Stimulated activated CD4-positive, alpha-beta T cell treated with anti-CD3 and anti-CD28 coated beads, Interleukin-2, amount 100 ng/mL, for 48 hours (primary cell): ENCODE data around the gene CEMIP.

Experiments used
- DNase-seq, 2 donors: peaks; one replicate each; pipeline ENCODE4 v3.0.0-alpha.2; 2020

CEMIP gene

DNA sequence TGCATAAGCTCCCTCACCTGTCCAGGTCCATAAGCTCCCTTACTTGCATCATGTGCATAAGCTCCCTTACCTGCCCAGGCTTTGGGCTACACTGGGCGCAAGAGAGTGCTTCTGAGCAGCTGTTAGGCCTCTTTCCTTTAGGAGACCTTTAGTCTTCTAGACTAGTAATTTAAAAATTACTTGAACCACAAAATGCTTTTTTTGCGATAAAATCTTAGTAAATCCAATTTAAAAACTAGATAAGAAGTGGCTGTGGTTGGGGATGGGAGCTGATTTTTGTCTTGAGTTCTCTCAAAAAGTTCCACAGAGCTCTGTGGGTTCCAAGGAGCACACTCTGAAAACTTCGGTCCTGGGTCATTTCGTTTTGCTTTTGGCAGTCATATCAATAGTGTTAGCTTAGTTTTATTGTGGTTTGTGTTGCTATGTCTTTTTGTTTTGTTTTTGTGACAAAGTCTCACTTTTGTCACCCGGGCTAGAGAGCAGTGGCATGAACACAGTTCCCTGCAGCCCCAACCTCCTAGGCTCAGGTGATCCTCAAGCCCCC lies 6.7 kb downstream of the CEMIP start:
- no peak for DNase-seq

- no peak for DNase-seq
These were observed 8.1 kb downstream of the CEMIP start for GRCh38 chr15:80787316-80787715.

GRCh38 chr15:80788536-80788935 lies 9.4 kb downstream of the CEMIP start:
- no peak for DNase-seq

- no peak for DNase-seq
These were observed 10.1 kb downstream of the CEMIP start for GRCh38 chr15:80789296-80789695.

DNA sequence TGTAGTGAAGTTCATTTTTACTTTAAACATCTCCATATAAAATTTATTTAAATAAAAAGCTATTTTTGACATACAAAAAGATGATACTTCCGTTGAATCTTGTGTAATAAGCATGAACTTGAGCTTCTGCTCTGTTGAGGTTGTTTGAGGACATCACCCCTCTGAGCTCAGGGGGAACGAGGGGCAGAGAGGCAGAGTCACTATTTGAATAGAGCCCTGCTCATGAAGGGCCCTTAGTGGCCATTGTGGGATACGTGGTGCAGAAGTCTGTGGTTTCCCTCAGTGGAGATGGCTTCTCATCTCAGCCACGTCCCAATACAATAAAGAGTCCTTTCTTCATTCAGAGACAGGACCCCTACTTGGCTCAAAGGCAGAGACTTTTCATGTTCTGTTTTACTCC lies 10.6 kb downstream of the CEMIP start:
- no peak for DNase-seq

DNA sequence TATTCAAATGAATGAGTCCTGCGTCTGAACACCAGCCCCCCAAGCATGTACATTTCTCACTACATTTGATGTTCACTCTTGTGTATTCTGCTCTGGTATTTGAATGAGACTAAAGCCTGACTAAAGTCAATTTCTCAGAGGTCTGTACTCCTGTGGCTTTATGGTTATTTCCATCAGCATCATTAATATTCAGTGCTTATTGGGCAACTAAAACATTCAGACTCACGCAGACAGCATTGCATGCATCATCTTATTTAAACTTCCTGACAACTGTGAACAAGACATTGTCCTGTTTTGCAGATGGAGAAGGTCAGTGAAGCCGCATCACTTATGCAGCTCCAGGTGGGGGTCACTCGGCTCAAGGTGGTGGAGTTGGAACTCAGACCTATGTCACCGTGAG lies 11.1 kb downstream of the CEMIP start:
- DNase-seq, result no peak

DNA sequence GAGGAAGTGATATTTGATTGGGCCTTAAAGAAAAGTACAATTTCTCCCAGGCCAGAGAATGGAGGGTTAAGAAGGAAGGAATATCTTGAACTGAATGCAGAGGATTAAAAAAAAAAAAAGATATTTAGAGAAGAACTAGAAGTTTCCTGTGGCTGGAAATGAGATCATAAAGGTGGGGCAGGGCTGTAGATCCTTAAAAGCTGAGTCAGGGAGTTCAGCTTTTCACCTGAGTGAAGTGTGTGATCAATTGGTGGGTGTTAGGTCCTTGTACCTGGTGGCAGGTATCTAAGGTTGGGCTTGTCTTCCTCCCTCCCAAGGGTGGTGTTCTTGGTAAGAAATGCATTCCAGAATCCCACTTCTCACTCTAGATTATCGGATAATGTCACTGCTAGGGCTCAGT lies 11.8 kb downstream of the CEMIP start:
- DNase-seq, result no peak

GRCh38 chr15:80796407-80796806 lies 17.2 kb downstream of the CEMIP start:
- no peak for DNase-seq

DNA sequence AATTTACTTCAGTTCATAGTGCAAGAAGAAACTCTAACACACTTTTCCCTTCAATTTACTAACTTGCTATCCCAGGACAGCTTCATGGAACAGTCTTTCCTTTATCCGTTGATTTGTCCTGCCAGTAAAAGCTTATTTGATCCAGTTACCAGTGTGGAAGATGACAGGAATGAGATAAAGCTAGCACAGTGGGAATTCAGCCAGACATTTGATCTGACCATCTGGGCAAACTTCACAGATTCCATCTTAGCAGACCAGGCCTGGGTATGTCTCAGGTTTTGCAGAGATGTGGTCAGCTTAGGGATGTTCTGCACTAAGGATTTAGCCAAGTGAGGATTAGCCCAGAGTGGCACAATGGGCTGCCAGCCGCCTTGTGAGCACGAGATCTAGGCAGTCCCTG lies 19.7 kb downstream of the CEMIP start:
- no peak for DNase-seq

- no peak for DNase-seq
These were observed 20.9 kb downstream of the CEMIP start for GRCh38 chr15:80800067-80800466.

- no peak for DNase-seq
These were observed 22.9 kb downstream of the CEMIP start for GRCh38 chr15:80801891-80802680.

DNA sequence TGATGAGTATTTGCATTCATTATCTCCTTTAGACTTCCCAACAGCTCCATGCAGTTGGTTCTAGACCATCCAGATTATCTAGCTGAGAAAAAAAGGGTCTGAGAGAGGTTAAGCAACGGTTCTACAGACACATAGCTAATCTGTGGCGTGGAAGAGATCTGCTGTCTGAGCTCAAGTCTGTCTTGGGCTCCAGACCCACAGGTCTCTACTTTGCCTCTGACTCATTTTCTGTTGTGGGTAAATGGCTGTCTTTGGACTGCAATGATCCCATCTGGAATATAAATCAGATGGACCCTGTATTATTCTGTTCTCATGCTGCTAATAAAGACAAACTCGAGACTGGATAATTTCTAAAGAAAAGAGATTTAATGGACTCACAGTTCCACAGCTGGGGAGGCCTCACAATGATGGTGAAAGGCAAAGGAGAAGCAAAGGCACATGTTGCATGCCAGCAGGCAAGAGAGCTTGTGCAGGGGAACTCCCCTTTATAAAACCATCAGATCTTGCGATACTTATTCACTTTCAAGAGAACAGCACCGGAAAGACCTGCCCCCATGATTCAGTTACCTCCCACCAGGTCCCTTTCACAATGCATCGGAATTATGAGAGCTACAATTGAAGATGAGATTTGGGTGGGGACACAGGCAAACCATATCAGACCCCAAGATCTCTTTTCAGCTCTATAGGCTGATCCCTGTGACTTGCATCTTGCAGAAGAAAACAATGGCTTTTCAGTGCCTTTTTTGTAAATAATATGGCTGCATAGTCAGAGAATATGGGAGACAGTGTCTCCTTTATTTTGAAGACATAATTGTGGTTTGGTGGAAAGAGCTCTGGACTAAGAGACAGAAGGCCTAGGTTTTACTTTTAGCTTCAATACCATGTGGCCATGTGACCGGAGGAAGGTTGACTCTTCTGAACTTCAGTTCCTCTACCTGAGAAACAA lies 24.7 kb downstream of the CEMIP start:
- DNase-seq, result peak; percentile 13 to 27

DNA sequence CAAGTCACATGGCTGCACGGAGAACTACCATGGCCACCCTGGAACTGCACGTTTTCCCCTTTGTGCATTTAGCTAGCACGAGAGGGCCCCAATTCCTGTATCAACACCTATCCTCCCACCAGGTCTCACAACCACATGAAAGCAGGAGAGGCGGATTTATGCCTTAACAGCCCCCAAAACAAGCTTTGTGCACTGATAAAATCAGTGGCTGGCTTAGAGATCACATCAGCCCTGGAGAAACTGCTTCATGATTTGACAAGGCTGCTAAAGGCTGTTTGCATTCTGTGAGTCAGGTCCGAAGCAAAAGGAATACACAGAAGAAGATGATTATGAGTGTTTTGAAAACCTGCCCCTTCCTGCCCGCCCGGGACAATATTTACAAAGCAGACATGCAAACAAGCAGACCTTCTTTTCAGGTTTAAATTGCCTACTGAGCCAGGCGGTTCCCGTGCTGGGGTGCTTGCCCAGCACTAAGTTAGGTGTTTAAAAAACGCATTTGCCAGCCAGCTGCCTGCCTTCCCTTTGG lies 25.9 kb downstream of the CEMIP start:
- peak in 1 of 2 donors; percentile 13 for DNase-seq

DNA sequence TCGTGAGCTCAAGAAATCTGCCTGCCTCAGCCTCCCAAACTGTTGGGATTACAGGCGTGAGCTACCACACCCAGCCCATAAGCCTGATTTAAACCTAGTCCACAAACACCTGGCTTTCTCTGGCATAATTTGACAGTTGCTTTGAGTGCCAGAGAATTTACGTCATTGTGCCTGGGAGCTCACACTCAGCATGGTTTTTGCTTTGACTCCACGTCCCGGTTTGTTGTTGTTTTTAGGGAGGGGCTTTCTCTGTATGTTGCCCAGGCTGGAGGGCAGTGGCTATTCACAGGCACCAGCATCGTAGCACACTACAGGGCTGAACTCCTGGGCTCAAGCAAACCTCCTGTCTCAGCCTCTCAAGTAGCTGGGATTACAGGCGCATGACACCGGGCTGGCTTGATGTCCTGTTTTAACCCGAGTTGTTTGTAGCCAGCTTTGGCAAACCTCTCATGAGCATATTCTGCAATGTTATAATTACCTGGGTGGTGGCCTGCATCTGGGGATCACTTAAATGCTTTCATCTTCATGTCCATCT lies 32.7 kb downstream of the CEMIP start:
- DNase-seq, result no peak

GRCh38 chr15:80815106-80815505 lies 35.9 kb downstream of the CEMIP start:
- DNase-seq, result no peak

DNA sequence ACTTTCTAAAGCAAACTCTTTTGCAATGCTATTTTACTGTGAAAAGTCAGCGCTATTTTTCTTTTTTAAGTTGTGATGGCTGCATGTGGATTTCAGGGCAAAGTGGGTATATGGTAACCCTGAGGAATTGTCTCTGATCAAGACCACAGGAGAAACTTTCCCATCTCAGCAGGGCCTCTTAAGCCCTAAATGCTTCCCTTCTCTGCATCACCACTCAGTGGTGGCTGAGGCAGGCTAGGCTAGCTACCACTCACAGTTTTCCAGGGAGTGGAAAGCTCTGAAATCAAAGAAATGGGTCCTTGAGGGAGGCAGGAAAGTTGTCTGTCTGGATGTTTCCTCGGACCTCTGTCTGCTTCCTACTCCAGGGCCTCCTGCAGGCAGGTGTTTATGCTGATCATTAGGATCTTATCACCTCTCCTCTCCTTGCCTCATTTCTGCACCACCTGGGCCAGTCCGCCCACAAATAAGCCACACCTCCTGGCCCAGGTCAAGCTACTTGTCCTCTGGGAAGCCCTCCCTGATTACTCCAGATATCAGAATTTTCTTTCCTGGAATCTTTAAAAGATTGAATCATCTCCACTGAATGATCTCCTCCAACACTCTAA lies 37.0 kb downstream of the CEMIP start:
- DNase-seq, result no peak

GRCh38 chr15:80816936-80817335 lies 37.8 kb downstream of the CEMIP start:
- no peak for DNase-seq

DNA sequence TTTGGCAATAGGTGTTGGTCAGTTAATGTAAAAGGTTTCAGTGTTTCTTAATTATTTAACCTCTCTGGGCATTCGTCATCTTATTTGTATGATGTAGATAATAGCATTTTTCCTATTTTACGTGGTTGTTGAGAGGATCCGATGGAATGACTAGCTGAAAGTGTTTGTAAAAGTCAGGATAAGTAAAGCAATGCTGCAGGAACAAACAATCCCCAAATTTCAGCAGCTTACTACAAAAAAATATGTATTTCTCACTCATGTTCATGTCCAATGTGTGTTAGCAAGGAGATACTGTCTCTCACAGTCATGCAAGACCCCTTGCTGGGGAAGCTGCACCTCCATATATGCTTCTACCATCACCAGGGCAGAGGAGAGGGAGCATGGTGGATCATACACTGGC lies 38.7 kb downstream of the CEMIP start:
- DNase-seq, result no peak

- DNase-seq, result no peak
These were observed 39.8 kb downstream of the CEMIP start for GRCh38 chr15:80819001-80819400.

GRCh38 chr15:80820092-80820491 lies 40.9 kb downstream of the CEMIP start:
- no peak for DNase-seq

GRCh38 chr15:80822256-80822655 lies 43.1 kb downstream of the CEMIP start:
- DNase-seq, result no peak

DNA sequence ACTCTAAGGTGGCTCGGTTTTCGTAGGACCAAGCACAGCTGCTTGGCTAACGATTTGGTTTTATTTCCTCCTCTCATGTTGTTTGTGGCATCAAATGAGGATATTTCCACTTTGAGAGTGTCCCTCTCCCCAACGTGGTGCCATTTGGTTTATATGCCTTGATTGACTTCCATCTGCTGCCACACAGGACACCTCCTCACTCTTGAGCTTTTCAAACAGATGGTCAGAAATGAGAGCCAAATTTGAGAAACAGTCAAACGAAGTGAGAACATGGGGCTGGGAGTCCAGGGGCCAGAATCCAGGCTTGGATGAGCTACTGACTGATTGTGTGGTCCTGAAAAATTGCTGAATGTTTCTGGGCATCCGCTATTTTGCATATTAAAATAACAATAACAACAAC lies 43.5 kb downstream of the CEMIP start:
- DNase-seq, result no peak

- DNase-seq, result no peak
These were observed 44.0 kb downstream of the CEMIP start for GRCh38 chr15:80823120-80823519.
